ENCODE measurements around the gene IL22.
"Not testable (repeated sequence)": the region's sequence is repeated elsewhere in the genome, so short reads cannot be mapped to it uniquely, and the experiment has no call there.

The IL22 gene

DNA sequence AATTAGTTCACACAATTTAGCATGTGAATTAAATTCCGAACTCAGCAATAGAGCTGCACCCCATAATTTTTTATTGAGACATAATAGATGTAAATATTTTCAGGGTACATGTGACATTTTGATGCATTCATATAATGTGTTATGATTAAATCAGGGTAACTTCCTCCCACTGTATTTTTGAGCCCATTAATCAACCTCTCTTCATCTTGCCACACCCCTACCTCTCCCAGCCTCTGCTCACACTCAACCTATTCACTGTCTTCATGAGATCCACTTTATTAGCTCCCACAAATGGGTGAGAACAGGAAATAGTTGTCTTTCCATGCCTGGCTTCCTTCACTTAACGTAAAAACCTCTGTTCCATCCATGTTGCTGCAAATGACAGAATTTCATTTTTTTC lies 42.5 kb downstream of the IL22 start:
- Histone ChIP-seq H3K4me1 (ENCODE audit: control insufficient read depth, insufficient read depth, low read length, poor library complexity, severe bottlenecking) (peaks cover 6% of the 10 kb centered on the region), H3K36me3 (ENCODE audit: control insufficient read depth, insufficient read depth, low read length) (no peaks in the 10 kb centered on the region), H3K9me3 (ENCODE audit: control insufficient read depth, low read length) (no peaks in the 10 kb centered on the region), H3K4me3 (ENCODE audit: extremely low read depth, insufficient read depth, low read length, poor library complexity, severe bottlenecking) (no peak overlapping the region), H3K27ac (ENCODE audit: low read depth, low read length, severe bottlenecking) (no peak overlapping the region)
- WGBS, 2 experiments (ENCODE audit: insufficient coverage in 2 of 2), result 92% methylated on average over 1 of the region's 2 CpGs; no CpG with 5 or more reads in 1 of the 2 experiments

DNA sequence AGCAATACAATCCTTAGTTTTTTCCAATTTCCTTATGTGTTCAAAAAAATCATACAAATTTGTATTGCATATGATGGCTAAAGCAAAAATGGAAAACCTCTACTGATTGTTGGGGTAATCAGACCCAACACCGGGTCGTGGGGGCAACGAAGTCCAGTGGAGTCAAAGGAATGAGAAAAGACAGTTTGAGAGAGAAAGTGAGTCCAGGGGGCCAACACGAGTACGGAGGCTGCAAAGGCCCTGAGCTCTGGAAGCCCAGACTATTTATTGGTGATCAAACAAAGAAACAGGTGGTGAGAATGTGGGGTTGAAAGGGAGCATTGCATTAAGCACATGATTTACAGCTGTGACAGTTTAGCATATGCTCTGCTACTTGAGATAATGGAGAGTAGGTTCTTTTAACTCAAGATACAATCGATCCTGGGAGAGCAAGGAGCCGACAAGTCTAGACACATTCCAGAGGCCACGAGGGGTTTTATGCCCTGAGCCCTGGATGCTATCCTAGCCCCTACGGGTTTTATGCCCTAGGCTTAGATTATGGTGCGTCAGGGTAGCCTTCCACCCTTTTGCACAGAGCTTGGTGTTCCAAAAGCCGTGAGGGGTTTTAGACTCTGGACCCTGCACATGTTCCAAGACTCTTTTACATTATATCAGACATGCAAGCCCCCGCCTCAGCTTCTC lies 44.2 kb downstream of the IL22 start:
- not testable (repeated sequence) for H3K36me3 ChIP-seq (ENCODE audit: control insufficient read depth, insufficient read depth, low read length); H3K4me3 ChIP-seq (ENCODE audit: extremely low read depth, insufficient read depth, low read length, poor library complexity, severe bottlenecking); H3K4me1 ChIP-seq (ENCODE audit: control insufficient read depth, insufficient read depth, low read length, poor library complexity, severe bottlenecking); H3K9me3 ChIP-seq (ENCODE audit: control insufficient read depth, low read length)
- H3K27ac ChIP-seq (ENCODE audit: low read depth, low read length, severe bottlenecking), result peak overlapping the region; percentile 71
- 77 to 86% methylated on average over 10 of the region's 12 CpGs for WGBS, 2 experiments (ENCODE audit: insufficient coverage in 2 of 2)

DNA sequence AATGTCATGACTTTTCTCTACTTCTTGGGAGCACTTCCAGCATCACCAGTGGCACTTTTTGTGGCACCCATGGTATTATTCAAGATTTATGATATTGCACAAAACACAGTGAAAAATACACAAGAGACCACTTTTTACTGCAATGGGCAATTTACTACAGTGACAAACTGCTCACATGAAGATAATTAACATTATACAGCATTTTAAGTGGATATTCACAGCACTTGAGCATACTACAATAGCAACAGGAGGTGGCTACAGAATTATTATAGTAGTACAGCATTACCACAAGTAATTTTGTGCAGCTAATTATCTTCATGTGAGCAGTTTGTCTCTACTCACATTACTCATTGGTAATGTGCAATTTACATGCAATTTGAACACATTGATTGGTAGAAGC lies 46.1 kb downstream of the IL22 start:
- no peak overlapping the region for H3K27ac ChIP-seq (ENCODE audit: low read depth, low read length, severe bottlenecking)
- H3K9me3 ChIP-seq (ENCODE audit: control insufficient read depth, low read length), result no peaks in the 10 kb centered on the region
- peaks cover 6% of the 10 kb centered on the region for H3K4me1 ChIP-seq (ENCODE audit: control insufficient read depth, insufficient read depth, low read length, poor library complexity, severe bottlenecking)
- H3K4me3 ChIP-seq (ENCODE audit: extremely low read depth, insufficient read depth, low read length, poor library complexity, severe bottlenecking), result no peak overlapping the region
- no peaks in the 10 kb centered on the region for H3K36me3 ChIP-seq (ENCODE audit: control insufficient read depth, insufficient read depth, low read length)

DNA sequence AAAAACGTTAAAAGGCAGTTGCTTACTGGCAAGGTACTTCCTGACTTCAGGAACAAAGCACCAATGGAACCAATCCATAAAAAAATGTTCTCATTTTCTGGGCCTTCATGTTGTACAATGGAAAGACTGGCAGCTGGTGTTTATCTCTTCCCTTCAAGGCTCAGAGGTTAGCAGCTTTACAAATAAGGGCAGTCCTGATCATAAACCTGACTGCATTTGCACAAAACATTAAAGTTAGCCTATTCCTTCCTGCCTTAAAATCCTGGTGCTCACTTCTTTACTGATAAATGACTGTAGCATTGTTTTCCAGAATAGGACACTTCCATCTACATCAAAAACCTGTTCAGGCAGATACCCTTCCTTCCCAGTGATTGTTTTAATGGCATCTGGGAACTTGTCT lies 47.0 kb downstream of the IL22 start:
- no peaks in the 10 kb centered on the region for H3K9me3 ChIP-seq (ENCODE audit: control insufficient read depth, low read length)
- 60 to 67% methylated on average over 1 of the region's 1 CpG for WGBS, 2 experiments (ENCODE audit: insufficient coverage in 2 of 2)
- H3K36me3 ChIP-seq (ENCODE audit: control insufficient read depth, insufficient read depth, low read length), result no peaks in the 10 kb centered on the region
- no peak overlapping the region for H3K4me3 ChIP-seq (ENCODE audit: extremely low read depth, insufficient read depth, low read length, poor library complexity, severe bottlenecking)
- H3K27ac ChIP-seq (ENCODE audit: low read depth, low read length, severe bottlenecking), result no peak overlapping the region
- H3K4me1 ChIP-seq (ENCODE audit: control insufficient read depth, insufficient read depth, low read length, poor library complexity, severe bottlenecking), result peaks cover 6% of the 10 kb centered on the region

DNA sequence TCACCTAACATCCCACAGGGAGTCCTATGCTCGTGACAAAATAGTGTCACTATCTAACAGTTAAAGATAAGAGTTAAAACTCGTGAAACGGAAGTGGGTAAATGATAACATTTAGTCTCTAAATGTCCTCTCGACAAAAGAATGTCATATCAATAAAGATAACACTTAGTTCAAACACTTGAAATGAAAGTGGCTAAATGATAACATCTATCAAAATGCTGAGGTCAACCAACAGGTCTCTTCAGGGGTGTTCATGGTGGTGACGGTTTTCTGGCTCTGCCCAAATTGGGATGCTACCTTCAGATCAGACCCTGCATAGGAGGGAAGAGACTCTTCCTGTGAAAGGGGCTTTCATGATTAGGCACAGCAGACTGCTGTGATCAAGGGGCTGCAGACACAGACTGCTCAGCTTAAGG lies 49.9 kb downstream of the IL22 start:
- Histone ChIP-seq H3K4me1 (ENCODE audit: control insufficient read depth, insufficient read depth, low read length, poor library complexity, severe bottlenecking) (no peaks in the 10 kb centered on the region), H3K36me3 (ENCODE audit: control insufficient read depth, insufficient read depth, low read length) (no peaks in the 10 kb centered on the region)
- 75 to 88% methylated on average over 1 of the region's 5 CpGs for WGBS, 2 experiments (ENCODE audit: insufficient coverage in 2 of 2)

DNA sequence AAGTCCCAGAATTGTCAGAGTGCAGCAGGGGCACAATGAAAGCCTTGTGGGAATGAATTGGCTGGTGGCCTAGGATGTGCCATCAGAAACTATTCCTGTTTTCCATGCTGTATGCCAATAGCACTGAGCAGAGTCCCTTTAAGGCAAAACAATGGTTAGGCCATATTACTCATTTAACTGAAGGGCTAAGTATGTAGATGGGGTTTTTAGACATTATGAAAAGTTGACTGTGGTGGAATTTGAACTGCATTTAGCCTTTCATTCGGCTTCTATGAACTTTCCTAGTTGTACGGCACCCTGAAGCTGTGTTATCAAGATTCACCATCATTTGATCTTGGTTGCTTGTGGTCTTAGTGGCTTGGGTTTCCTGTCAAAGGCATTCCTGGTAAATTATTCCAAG lies 52.5 kb downstream of the IL22 start:
- Histone ChIP-seq H3K4me1 (ENCODE audit: control insufficient read depth, insufficient read depth, low read length, poor library complexity, severe bottlenecking) (no peaks in the 10 kb centered on the region), H3K9me3 (ENCODE audit: control insufficient read depth, low read length) (no peaks in the 10 kb centered on the region), H3K36me3 (ENCODE audit: control insufficient read depth, insufficient read depth, low read length) (no peaks in the 10 kb centered on the region), H3K27ac (ENCODE audit: low read depth, low read length, severe bottlenecking) (no peak overlapping the region), H3K4me3 (ENCODE audit: extremely low read depth, insufficient read depth, low read length, poor library complexity, severe bottlenecking) (no peak overlapping the region)
- 89 to 100% methylated on average over 1 to 2 of the region's 2 CpGs for WGBS, 2 experiments (ENCODE audit: insufficient coverage in 2 of 2)

More for the DNA sequence above, 49.9 kb downstream of the IL22 start:
- Histone ChIP-seq H3K4me3 (ENCODE audit: extremely low read depth, insufficient read depth, low read length, poor library complexity, severe bottlenecking) (no peak overlapping the region), H3K9me3 (ENCODE audit: control insufficient read depth, low read length) (no peaks in the 10 kb centered on the region), H3K27ac (ENCODE audit: low read depth, low read length, severe bottlenecking) (no peak overlapping the region)

DNA sequence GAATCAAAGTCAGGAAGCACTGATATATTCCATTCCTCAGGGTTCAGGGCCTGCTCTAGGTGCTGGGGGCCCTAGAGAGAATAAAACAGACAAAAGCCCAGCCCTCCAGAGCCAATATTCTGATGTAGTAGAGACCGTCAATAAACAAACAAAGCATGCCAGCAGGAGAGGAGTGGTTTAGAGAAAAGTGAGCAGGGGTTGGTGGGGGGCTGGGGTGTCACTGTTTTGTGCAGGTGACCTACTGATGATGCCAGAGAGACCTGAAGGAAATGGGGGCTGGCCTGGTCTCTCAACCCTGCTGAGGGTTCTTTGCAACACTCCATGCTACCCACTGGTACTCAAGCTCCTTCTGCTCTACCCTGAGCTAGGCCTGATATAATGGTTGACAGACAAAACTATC lies 54.3 kb downstream of the IL22 start:
- WGBS, 2 experiments (ENCODE audit: insufficient coverage in 2 of 2), result 80 to 86% methylated on average over 1 of the region's 1 CpG
- Histone ChIP-seq H3K4me1 (ENCODE audit: control insufficient read depth, insufficient read depth, low read length, poor library complexity, severe bottlenecking) (no peaks in the 10 kb centered on the region), H3K27ac (ENCODE audit: low read depth, low read length, severe bottlenecking) (no peak overlapping the region)

DNA sequence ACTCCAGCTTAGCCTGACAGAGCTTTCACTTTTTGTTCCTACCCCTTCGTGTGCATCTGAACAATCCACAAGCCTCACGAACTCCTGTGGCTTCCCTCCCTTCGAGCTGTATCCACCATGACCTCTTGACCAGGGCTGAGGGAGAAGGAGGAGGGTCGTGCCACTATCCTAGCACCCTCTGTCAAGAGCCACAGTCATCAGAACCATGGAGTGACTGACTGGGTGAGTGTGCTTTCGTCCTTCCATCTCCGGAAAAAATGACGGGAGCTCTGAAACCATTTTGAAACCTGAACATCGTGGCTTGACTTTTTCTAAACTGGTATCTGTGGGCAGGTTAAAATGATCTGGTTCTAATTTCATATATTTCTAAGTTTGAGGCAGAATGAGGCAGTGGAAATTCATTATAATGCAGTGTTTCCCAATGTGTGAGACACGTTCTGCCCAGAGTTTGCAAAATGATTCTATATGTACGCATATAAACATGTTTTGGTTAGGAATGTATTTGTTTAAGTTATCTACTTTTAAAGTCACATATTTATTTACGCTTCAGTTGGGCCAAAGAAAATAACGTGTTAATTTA lies 54.8 kb downstream of the IL22 start:
- no peaks in the 10 kb centered on the region for H3K9me3 ChIP-seq (ENCODE audit: control insufficient read depth, low read length)
- no peak overlapping the region for H3K4me3 ChIP-seq (ENCODE audit: extremely low read depth, insufficient read depth, low read length, poor library complexity, severe bottlenecking)
- no peaks in the 10 kb centered on the region for H3K36me3 ChIP-seq (ENCODE audit: control insufficient read depth, insufficient read depth, low read length)
- H3K27ac ChIP-seq (ENCODE audit: low read depth, low read length, severe bottlenecking), result no peak overlapping the region
- H3K4me1 ChIP-seq (ENCODE audit: control insufficient read depth, insufficient read depth, low read length, poor library complexity, severe bottlenecking), result no peaks in the 10 kb centered on the region
- WGBS, 2 experiments (ENCODE audit: insufficient coverage in 2 of 2), result 96 to 98% methylated on average over 4 of the region's 12 CpGs

More for the DNA sequence above, 54.3 kb downstream of the IL22 start:
- Histone ChIP-seq H3K36me3 (ENCODE audit: control insufficient read depth, insufficient read depth, low read length) (no peaks in the 10 kb centered on the region), H3K9me3 (ENCODE audit: control insufficient read depth, low read length) (no peaks in the 10 kb centered on the region), H3K4me3 (ENCODE audit: extremely low read depth, insufficient read depth, low read length, poor library complexity, severe bottlenecking) (no peak overlapping the region)

Data from mesodermal cell (in vitro differentiated cells).